Measurements from ENCODE around the gene SLC25A17.

- TF ChIP-seq, protein P1, sequence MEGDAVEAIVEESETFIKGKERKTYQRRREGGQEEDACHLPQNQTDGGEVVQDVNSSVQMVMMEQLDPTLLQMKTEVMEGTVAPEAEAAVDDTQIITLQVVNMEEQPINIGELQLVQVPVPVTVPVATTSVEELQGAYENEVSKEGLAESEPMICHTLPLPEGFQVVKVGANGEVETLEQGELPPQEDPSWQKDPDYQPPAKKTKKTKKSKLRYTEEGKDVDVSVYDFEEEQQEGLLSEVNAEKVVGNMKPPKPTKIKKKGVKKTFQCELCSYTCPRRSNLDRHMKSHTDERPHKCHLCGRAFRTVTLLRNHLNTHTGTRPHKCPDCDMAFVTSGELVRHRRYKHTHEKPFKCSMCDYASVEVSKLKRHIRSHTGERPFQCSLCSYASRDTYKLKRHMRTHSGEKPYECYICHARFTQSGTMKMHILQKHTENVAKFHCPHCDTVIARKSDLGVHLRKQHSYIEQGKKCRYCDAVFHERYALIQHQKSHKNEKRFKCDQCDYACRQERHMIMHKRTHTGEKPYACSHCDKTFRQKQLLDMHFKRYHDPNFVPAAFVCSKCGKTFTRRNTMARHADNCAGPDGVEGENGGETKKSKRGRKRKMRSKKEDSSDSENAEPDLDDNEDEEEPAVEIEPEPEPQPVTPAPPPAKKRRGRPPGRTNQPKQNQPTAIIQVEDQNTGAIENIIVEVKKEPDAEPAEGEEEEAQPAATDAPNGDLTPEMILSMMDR (conservative IDR thresholded peaks at IDR 0.05 in 1 of 2, IDR thresholded peaks at IDR 0.05 in 1 of 2; ENCODE audit: low read depth in 1 of 2, low read length in 2 of 2): no peak
- no peak for TF ChIP-seq EZH2 (IDR thresholded peaks at IDR 0.05; ENCODE audit: low read length, missing control alignments)
Observed at GRCh38 chr22:40806711-40807110, 12.4 kb downstream of the SLC25A17 start.

Data from fibroblast of lung (primary cell).